ENCODE results near the gene HMCN2.
A peak's percentile ranks its signal among the peaks of the same experiment; 100 is the strongest.

The HMCN2 gene

DNA sequence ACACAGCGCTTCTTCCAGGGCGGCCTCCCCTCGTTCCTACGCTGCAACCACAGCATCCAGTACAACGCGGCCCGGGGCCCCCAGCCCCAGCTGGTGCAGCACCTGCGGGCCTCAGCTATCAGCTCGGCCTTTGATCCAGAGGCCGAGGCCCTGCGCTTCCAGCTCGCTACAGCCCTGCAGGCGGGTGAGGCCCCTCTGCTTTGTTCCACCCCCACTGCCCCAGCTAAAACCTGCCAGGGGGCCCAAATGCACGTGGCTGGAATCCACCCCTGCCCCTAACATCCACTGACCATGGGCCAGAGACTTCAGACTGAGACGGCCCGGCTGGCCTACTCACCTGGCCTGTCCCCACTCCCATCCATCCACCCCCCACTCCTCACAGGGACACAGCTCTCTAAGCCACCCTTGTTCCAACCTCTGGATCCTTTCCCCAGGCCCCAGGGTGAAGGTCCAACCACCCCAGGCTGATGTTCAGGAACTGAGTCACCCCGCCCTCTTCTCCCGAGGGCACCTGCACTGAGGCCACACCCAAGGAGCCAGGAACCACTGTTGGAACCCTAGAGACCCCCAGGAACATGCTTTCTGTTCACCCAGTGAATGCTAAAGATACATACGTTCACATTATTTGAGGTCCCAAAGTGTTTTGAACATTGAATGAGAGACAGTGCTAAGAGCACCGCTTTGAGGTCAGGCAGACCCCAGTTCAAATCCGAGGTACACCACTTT lies 160.3 kb downstream of the HMCN2 start:
- Mint-ChIP-seq H3K9me3 (no peaks in the 10 kb centered on the region), H3K27ac (peak overlapping the region in 1 of 2 donors; percentile 56), H3K36me3 (ENCODE audit: insufficient read depth) (no peaks in the 10 kb centered on the region), H3K27me3 (peaks cover 18 to 83% of the 10 kb centered on the region in 2 donors), H3K4me1 (ENCODE audit: low read depth in 2 of 2) (no peaks in the 10 kb centered on the region), H3K4me3 (no peak overlapping the region)
- DNase-seq (no peak), ATAC-seq (replicated peaks) (no peak)

DNA sequence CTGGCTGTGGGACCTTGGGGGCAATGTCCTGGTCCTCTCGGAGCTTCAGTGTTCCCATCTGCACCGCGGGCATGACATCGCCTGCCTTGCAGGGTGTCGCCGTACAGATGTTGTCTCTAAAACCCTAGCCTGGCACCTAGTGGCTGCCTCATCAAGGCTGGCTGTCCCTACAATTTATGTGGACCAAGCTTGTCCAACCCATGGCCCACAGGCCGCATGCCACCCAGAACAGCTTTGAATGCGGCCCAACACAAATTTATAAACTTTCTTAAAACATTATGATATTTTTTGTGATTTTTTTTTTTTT lies 160.9 kb downstream of the HMCN2 start:
- no peaks in the 10 kb centered on the region for H3K36me3 Mint-ChIP-seq (ENCODE audit: insufficient read depth)
- H3K27ac Mint-ChIP-seq: no peak overlapping the region
- no peak for DNase-seq
- ATAC-seq (replicated peaks): no peak
- H3K27me3 Mint-ChIP-seq: peaks cover 18 to 83% of the 10 kb centered on the region in 2 donors
- H3K4me3 Mint-ChIP-seq: no peak overlapping the region
- no peaks in the 10 kb centered on the region for H3K9me3 Mint-ChIP-seq
- no peaks in the 10 kb centered on the region for H3K4me1 Mint-ChIP-seq (ENCODE audit: low read depth in 2 of 2)

DNA sequence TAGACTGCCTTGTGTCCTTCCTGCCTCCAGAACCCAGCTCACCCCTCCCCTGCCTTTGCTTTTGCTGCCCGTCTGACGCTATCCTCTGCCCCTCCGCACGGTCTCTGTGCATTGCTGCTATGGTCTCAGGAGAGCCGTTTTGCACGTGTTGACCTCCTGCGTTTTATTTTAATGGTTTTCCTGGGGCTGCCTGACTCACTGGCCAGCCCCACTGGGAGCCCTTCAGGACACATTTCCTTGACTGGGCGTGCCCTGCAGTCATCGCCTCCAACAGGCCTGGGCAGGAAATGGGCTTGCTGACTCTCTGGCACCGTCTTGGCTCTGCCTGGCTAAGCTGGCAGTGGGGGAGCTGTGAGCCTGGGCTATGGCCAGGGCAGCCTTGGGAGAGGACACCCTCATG lies 161.3 kb downstream of the HMCN2 start:
- H3K4me3 Mint-ChIP-seq: no peak overlapping the region
- H3K9me3 Mint-ChIP-seq: no peaks in the 10 kb centered on the region
- no peak for DNase-seq
- H3K4me1 Mint-ChIP-seq (ENCODE audit: low read depth in 2 of 2): no peaks in the 10 kb centered on the region
- H3K36me3 Mint-ChIP-seq (ENCODE audit: insufficient read depth): no peaks in the 10 kb centered on the region
- no peak overlapping the region for H3K27ac Mint-ChIP-seq
- H3K27me3 Mint-ChIP-seq: peaks cover 18 to 82% of the 10 kb centered on the region in 2 donors
- no peak for ATAC-seq (replicated peaks)

DNA sequence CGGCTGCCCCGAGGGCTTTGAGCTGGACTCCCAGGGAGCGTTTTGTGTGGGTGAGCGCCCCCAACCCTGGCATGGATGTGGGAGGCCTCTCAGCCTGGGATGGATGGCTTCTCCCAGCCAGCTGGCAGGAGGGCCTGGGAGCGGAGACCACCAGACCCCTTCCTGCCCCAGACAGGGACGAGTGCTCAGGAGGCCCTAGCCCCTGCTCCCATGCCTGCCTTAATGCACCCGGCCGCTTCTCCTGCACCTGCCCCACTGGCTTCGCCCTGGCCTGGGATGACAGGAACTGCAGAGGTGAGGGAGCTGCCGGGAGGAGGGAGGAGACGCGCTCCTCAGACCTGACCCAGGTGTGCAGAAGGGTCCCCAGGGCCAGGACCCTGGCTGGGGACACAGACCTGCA lies 161.8 kb downstream of the HMCN2 start:
- Mint-ChIP-seq H3K4me3 (no peak overlapping the region), H3K4me1 (ENCODE audit: low read depth in 2 of 2) (no peaks in the 10 kb centered on the region), H3K27me3 (peaks cover 23 to 82% of the 10 kb centered on the region in 2 donors), H3K36me3 (ENCODE audit: insufficient read depth) (no peaks in the 10 kb centered on the region), H3K27ac (no peak overlapping the region), H3K9me3 (no peaks in the 10 kb centered on the region)
- ATAC-seq (replicated peaks) (no peak), DNase-seq (no peak)

DNA sequence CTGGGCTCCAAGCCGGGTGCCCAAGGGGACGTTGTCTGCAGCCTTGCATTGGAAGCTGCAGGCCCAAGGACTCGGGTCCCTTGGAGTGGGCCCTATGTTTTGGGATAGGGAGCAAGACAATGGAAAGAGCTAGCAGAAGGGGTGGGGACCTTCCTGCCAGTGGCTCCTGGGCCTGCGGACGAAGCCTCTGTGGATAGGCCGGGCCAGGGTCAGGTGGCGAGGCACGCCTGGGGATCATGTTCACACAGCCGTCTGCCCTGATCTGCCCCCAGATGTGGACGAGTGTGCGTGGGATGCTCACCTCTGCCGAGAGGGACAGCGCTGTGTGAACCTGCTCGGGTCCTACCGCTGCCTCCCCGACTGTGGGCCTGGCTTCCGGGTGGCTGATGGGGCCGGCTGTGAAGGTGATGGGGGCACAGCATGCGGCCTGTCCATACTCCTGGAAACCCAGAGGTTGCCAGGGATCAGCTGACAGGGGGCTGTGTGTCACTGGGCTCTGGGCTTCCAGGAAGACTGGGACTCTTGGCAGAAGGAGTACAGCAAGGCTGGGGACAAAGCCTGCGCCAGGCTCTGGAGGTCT lies 162.6 kb downstream of the HMCN2 start:
- ATAC-seq (replicated peaks) (no peak), DNase-seq (no peak)
- Mint-ChIP-seq H3K4me1 (ENCODE audit: low read depth in 2 of 2) (peaks cover 0 to 4% of the 10 kb centered on the region in 2 donors), H3K27me3 (peaks cover 30 to 82% of the 10 kb centered on the region in 2 donors), H3K4me3 (no peak overlapping the region), H3K9me3 (no peaks in the 10 kb centered on the region), H3K27ac (no peak overlapping the region), H3K36me3 (ENCODE audit: insufficient read depth) (no peaks in the 10 kb centered on the region)

DNA sequence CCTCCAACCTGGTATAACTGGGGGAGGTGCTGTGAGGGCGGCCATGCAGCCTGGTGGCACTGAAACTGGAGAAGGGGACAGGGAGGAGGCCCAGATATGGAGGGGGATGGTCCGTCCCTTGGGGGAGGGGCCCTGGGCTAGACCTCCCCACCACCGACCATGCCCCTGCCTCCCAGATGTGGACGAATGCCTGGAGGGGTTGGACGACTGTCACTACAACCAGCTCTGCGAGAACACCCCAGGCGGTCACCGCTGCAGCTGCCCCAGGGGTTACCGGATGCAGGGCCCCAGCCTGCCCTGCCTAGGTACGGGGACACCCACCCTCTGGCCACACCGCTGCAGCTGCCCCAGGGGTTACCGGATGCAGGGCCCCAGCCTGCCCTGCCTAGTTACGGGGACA lies 163.8 kb downstream of the HMCN2 start:
- Mint-ChIP-seq H3K27ac (no peak overlapping the region), H3K9me3 (no peaks in the 10 kb centered on the region), H3K4me1 (ENCODE audit: low read depth in 2 of 2) (peaks cover 0 to 4% of the 10 kb centered on the region in 2 donors), H3K4me3 (no peak overlapping the region), H3K36me3 (ENCODE audit: insufficient read depth) (no peaks in the 10 kb centered on the region), H3K27me3 (peaks cover 38 to 93% of the 10 kb centered on the region in 2 donors)
- ATAC-seq (replicated peaks) (no peak), DNase-seq (no peak)

DNA sequence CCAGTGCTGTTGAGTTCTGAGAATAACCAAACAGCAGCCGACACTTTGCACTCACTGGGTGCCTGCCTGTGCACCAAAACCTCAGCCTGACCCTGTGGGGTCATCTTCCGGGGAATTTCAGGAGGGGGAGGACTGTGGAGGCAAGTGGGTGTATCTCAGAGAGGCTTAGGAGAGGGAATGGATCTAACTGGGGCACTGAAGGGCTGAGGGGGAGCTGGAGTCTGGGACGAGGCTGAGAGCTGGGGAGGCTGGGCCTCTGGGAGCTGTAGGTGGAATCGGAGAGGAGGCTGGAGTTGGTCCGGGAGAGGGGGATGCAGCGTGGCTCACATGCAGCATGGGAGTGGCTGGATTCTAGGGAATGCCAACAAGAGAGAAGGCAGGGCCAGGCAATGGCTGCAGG lies 164.3 kb downstream of the HMCN2 start:
- H3K27ac Mint-ChIP-seq: no peak overlapping the region

DNA sequence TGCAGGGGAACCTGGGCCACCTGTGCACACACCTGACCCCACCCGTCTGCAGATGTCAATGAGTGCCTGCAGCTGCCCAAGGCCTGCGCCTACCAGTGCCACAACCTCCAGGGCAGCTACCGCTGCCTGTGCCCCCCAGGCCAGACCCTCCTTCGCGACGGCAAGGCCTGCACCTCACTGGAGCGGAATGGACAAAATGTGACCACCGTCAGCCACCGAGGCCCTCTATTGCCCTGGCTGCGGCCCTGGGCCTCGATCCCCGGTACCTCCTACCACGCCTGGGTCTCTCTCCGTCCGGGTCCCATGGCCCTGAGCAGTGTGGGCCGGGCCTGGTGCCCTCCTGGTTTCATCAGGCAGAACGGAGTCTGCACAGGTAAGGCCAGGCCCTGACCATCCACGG lies 164.7 kb downstream of the HMCN2 start:
- peaks cover 39 to 91% of the 10 kb centered on the region in 2 donors for H3K27me3 Mint-ChIP-seq
- H3K9me3 Mint-ChIP-seq: no peaks in the 10 kb centered on the region
- ATAC-seq (replicated peaks) (no peak), DNase-seq (no peak)
- H3K27ac Mint-ChIP-seq: no peak overlapping the region
- H3K36me3 Mint-ChIP-seq (ENCODE audit: insufficient read depth): no peaks in the 10 kb centered on the region
- H3K4me3 Mint-ChIP-seq: no peak overlapping the region
- peaks cover 0 to 4% of the 10 kb centered on the region in 2 donors for H3K4me1 Mint-ChIP-seq (ENCODE audit: low read depth in 2 of 2)

More for the DNA sequence above, 164.3 kb downstream of the HMCN2 start:
- DNase-seq (no peak), ATAC-seq (replicated peaks) (no peak)
- Mint-ChIP-seq H3K27me3 (peaks cover 38 to 91% of the 10 kb centered on the region in 2 donors), H3K36me3 (ENCODE audit: insufficient read depth) (no peaks in the 10 kb centered on the region), H3K4me3 (no peak overlapping the region), H3K4me1 (ENCODE audit: low read depth in 2 of 2) (peaks cover 0 to 4% of the 10 kb centered on the region in 2 donors), H3K9me3 (no peaks in the 10 kb centered on the region)

DNA sequence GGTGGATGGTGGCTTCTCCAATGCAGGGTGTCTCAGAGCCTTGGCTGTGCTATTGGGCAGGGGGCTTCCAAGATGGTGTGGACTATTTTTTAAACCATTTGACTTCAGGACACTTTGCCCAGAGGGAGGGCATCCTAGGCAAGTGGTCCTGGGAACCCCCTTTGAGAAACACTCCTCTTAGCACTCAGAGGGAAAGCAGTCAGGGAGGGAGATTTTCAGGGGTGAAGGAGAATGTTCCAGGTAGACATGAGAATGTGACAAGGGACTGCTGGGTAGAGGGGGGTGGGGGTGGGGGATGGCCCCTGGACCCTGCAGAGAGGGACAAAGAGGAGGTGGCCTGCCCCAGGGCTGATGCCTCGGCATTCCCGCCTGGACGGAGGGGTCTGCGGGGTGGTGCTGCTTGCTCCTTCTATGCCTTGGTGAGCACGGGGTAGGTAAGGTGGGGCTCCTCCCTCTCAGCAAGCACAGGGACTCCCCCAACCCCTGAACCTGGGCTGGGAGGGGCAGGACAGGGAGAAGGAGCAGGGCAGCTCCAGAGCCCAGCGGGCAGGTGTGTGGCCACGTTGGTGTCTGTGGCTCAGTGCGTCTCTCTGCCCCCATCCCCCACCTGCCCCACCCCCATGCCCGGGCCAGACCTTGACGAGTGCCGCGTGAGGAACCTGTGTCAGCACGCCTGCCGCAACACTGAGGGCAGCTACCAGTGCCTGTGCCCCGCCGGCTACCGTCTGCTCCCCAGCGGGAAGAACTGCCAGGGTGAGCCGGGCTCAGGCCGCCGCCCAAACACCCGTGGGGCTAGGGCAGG lies 165.4 kb downstream of the HMCN2 start:
- no peak overlapping the region for H3K4me3 Mint-ChIP-seq
- peaks cover 43 to 91% of the 10 kb centered on the region in 2 donors for H3K27me3 Mint-ChIP-seq
- DNase-seq: no peak
- H3K4me1 Mint-ChIP-seq (ENCODE audit: low read depth in 2 of 2): peaks cover 0 to 4% of the 10 kb centered on the region in 2 donors
- no peak overlapping the region for H3K27ac Mint-ChIP-seq
- no peak for ATAC-seq (replicated peaks)
- no peaks in the 10 kb centered on the region for H3K36me3 Mint-ChIP-seq (ENCODE audit: insufficient read depth)
- no peaks in the 10 kb centered on the region for H3K9me3 Mint-ChIP-seq

DNA sequence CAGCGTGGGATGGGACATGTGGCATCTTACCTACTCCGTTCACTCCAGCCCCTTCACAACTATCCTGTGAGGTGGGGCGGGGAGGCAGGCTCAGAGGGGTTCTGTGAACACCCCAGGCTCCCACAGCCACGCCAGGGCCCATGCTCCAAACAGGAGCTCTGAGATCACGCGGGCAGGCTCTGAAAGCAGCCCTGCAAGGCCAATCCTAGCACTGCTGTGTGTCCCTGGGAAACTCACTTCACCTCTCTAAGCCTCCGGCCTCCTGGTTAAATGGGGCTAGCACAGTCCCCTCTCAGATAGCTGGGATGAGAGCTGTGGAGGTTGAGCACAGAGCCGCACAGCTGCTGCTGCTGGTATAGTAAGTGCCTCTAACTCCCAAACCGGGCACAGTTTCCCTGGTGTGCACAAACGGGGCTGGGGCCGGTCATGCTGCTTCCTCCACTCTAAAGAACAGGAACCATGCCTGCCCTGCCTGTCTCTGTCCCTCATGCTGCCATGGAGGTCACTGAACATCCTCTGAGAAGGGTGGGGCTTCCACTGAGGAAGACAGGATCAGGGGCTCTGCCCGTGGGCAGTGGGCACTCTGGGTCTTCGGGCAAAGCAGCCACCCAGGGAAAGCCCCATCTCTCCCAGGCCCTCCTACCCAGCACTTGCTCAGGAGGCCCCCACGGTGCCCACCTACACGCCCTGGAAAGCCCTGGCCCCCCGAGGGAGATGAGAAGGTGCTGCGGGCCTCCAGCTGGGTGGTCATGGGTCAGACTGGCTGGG lies 166.2 kb downstream of the HMCN2 start:
- H3K27me3 Mint-ChIP-seq: peaks cover 45 to 91% of the 10 kb centered on the region in 2 donors
- H3K9me3 Mint-ChIP-seq: no peaks in the 10 kb centered on the region
- H3K4me1 Mint-ChIP-seq (ENCODE audit: low read depth in 2 of 2): peaks cover 0 to 4% of the 10 kb centered on the region in 2 donors
- H3K4me3 Mint-ChIP-seq: no peak overlapping the region
- ATAC-seq (replicated peaks) (no peak), DNase-seq (no peak)
- H3K27ac Mint-ChIP-seq: no peak overlapping the region
- H3K36me3 Mint-ChIP-seq (ENCODE audit: insufficient read depth): no peaks in the 10 kb centered on the region

DNA sequence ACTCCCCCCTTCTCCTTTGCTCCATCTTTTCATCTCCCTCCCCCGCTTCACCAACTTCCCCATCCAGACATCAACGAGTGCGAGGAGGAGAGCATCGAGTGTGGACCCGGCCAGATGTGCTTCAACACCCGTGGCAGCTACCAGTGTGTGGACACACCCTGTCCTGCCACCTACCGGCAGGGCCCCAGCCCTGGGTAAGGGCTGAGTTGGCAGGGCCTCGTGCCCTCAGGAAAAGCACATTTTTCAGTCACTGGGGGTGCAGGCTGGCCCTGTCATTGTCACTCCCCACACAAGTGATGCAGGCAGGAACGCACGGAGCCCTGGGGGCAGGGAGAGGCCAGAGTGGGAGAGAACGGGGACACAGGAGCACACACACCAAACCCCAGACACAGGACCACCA lies 166.8 kb downstream of the HMCN2 start:
- ATAC-seq (replicated peaks): no peak
- Mint-ChIP-seq H3K27me3 (peaks cover 47 to 91% of the 10 kb centered on the region in 2 donors), H3K36me3 (ENCODE audit: insufficient read depth) (no peaks in the 10 kb centered on the region), H3K9me3 (no peaks in the 10 kb centered on the region), H3K4me3 (peak overlapping the region; percentile 6 to 24), H3K4me1 (ENCODE audit: low read depth in 2 of 2) (peaks cover 0 to 4% of the 10 kb centered on the region in 2 donors), H3K27ac (no peak overlapping the region)
- no peak for DNase-seq

DNA sequence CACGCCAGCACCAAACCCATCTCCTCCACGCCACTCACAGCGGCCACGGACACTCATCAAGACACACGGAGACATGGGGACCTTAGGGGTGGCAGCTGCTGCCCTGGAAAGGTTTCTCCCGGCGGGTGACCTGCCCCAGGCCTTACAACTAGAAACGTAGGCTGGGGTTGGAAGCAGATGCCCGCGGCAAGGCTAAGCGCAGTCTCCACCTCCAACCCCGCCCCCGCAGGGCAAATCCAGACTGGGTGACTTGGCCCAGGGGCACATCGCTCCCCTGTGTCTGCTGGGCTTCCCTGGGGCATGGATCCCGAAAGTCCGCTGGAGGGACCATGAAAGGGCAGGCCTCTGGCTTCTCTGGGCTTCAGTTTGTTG lies 167.2 kb downstream of the HMCN2 start:
- Mint-ChIP-seq H3K36me3 (ENCODE audit: insufficient read depth) (no peaks in the 10 kb centered on the region), H3K4me1 (ENCODE audit: low read depth in 2 of 2) (peaks cover 0 to 4% of the 10 kb centered on the region in 2 donors), H3K9me3 (no peaks in the 10 kb centered on the region), H3K4me3 (peak overlapping the region; percentile 6 to 51), H3K27me3 (peaks cover 51 to 92% of the 10 kb centered on the region in 2 donors), H3K27ac (no peak overlapping the region)
- ATAC-seq (replicated peaks): no peak
- no peak for DNase-seq

DNA sequence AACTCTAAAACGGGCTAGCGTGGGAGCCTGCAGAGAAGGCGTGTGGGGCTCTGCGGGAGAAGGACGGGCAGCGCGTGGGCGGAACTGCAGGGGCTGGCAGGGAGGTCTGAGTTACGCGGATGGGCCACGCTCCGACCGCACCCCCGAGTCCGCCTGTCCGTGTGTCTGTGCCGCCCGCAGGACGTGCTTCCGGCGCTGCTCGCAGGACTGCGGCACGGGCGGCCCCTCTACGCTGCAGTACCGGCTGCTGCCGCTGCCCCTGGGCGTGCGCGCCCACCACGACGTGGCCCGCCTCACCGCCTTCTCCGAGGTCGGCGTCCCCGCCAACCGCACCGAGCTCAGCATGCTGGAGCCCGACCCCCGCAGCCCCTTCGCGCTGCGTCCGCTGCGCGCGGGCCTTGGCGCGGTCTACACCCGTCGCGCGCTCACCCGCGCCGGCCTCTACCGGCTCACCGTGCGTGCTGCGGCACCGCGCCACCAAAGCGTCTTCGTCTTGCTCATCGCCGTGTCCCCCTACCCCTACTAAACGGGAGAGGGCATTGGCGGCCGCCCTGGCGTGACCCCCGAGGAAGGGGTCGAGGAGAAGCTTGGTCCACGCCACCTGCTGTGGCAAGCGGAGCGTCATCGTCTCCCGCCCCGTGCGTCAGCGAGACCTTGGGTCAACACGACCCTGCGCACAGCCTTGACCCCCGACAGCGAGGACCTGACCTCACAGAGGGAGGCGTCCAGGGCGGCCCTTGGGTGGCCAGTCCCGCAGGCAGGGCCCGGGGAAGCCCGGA lies 167.8 kb downstream of the HMCN2 start:
- Mint-ChIP-seq H3K4me3 (peak overlapping the region; percentile 18 to 51), H3K27me3 (peaks cover 55 to 87% of the 10 kb centered on the region in 2 donors)
- DNase-seq: peak in 1 of 3 experiments; percentile 16

More for the DNA sequence above, 167.8 kb downstream of the HMCN2 start:
- Mint-ChIP-seq H3K36me3 (ENCODE audit: insufficient read depth) (no peaks in the 10 kb centered on the region), H3K27ac (no peak overlapping the region), H3K4me1 (ENCODE audit: low read depth in 2 of 2) (peaks cover 0 to 4% of the 10 kb centered on the region in 2 donors), H3K9me3 (no peaks in the 10 kb centered on the region)
- ATAC-seq (replicated peaks): peak; percentile 68
